ENCODE results near the gene CNN3. TPM values are rescaled to one million over a fixed set of nuclear protein-coding genes. Genes with fewer than 3 reads are reported as not detected.

The CNN3 gene
- total RNA-seq, 1 experiment from 2014 or later, result 183 TPM

GRCh38 chr1:94926915-94927404 is at the start of gene CNN3 (continued):
- no peak for TF ChIP-seq ATF6 (CRISPR knock-in tag; IDR thresholded peaks at IDR 0.05)
- TF ChIP-seq ESRRA (CRISPR knock-in tag; IDR thresholded peaks at IDR 0.05; ENCODE audit: borderline replicate concordance), result no peak
- TF ChIP-seq ZNF219 (CRISPR knock-in tag; IDR thresholded peaks at IDR 0.05; ENCODE audit: borderline replicate concordance), result no peak
- peak; percentile 54; the same call in 1 of the 2 replicates for TF ChIP-seq ELF4 (CRISPR knock-in tag; IDR thresholded peaks at IDR 0.05; ENCODE audit: low read depth)
- no peak; the same call in 1 of the 2 replicates for TF ChIP-seq FOXP4 (CRISPR knock-in tag; IDR thresholded peaks at IDR 0.05)
- TF ChIP-seq GRHL2 (CRISPR knock-in tag; IDR thresholded peaks at IDR 0.05; ENCODE audit: insufficient replicate concordance, severe bottlenecking), result no peak
- no peak for TF ChIP-seq ZNF671 (CRISPR knock-in tag; IDR thresholded peaks at IDR 0.05)
- peak; percentile 22 for TF ChIP-seq TEAD1 (CRISPR knock-in tag; IDR thresholded peaks at IDR 0.05)
- TF ChIP-seq ETV6 (CRISPR knock-in tag; IDR thresholded peaks at IDR 0.05), result no peak
- peak; percentile 76; the same call in 1 of the 2 replicates for TF ChIP-seq E2F5 (CRISPR knock-in tag; IDR thresholded peaks at IDR 0.05)
- peak; percentile 67; the same call in 1 of the 2 replicates for TF ChIP-seq SMAD3 (CRISPR knock-in tag; IDR thresholded peaks at IDR 0.05; ENCODE audit: borderline replicate concordance)
- no peak for TF ChIP-seq NR1H2 (CRISPR knock-in tag; IDR thresholded peaks at IDR 0.05)
- TF ChIP-seq ZNF232 (CRISPR knock-in tag; IDR thresholded peaks at IDR 0.05), result peak; percentile 61; the same call in 1 of the 2 replicates
- no peak for TF ChIP-seq SMAD4 (CRISPR knock-in tag; IDR thresholded peaks at IDR 0.05)
- no peak; the same call in none of the 2 replicates for TF ChIP-seq FOXP1 (CRISPR knock-in tag; IDR thresholded peaks at IDR 0.05; ENCODE audit: borderline replicate concordance)
- peak; percentile 63 for TF ChIP-seq USF1 (CRISPR knock-in tag; IDR thresholded peaks at IDR 0.05)
- no peak for TF ChIP-seq STAT6 (CRISPR knock-in tag; conservative IDR thresholded peaks at IDR 0.05; ENCODE audit: low read depth)
- TF ChIP-seq ZMAT4 (CRISPR knock-in tag; IDR thresholded peaks at IDR 0.05), result no peak
- no peak for TF ChIP-seq ZNF425 (CRISPR knock-in tag; conservative IDR thresholded peaks at IDR 0.05)
- no peak for TF ChIP-seq HMGA2 (CRISPR knock-in tag; IDR thresholded peaks at IDR 0.05)
- TF ChIP-seq PRRX2 (CRISPR knock-in tag; IDR thresholded peaks at IDR 0.05), result no peak
- TF ChIP-seq ZBTB43 (CRISPR knock-in tag; IDR thresholded peaks at IDR 0.05), result no peak
- 0 out of 2 replicates have a peak, but pooled peaks have one; percentile 27 for TF ChIP-seq MYBL2 (CRISPR knock-in tag; IDR thresholded peaks at IDR 0.05)
